Measurements from ENCODE around the gene MIP.
"Not testable (repeated sequence)": the region's sequence is repeated elsewhere in the genome, so short reads cannot be mapped to it uniquely, and the experiment has no call there.

Gene MIP

GRCh38 chr12:56468216-56469006 is 14.0 kb upstream of the MIP start, which contains the start of gene SPRYD4:
Gene SPRYD4, plus strand, starts transcription at chr12:56468578. Its CDS starts 14 bp downstream, at chr12:56468592.
- DNase-seq (ENCODE audit: low read depth), result peak; percentile 63

DNA sequence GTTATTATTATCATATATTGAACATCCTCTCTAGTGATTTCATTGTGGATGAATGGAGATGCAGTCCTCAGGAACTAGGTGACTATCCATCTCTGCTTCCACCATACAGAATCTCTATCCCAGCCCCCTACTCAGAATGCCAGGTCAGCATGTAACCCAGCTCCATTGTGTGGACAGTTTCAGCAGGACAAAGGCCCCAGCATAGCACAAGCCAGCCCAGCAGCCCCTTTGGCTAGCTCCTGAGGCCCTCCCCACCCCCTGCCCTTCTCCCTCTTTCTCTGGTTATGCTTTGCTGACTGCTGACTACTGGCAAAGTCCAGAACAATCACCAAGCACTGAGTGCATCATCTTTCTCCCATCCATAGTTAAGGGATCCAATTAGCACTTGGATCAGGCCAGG is 8.1 kb upstream of the MIP start:
- DNase-seq (ENCODE audit: low read depth), result no peak

DNA sequence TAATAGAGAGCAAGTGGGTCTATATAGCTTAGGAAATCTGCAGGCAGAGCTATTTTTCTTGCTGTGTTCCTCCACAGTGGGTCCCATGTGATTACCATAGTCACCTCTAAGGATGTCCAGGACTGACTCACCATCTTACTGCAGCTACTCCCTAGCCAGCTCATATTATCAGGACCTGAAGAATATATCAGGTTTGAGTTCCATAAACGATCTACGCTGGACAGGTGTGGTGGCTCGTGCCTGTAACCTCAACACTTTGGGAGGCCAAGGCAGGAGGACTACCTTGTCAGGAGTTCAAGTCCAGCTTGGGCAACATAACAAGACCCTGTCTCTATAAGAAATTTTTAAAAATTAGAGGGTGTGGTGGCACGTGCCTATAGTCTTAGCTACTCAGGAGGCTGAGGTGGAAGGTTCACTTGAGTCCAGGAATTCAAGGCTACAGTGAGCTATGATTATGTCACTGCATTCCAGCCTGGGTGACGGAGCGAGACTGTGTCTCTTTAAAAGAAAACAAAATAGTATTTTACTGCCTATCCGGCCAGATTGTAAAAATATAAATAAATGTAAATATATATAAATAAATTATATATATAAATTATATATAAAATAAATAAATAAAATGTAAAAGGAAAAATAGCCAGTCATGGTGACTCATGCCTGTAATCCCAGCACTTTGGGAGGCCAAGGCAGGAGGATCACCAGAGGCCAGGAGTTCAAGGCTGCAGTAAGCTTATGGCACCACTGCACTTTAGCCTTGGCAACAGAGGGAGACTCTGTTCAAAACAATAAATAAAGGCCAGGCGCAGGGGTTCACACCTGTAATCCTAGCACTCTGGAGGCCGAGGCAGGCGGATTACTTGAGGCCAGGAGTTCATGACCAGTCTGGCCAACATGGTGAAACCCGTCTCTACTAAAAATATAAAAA is 7.0 kb upstream of the MIP start:
- peak; percentile 13 for DNase-seq (ENCODE audit: low read depth)

DNA sequence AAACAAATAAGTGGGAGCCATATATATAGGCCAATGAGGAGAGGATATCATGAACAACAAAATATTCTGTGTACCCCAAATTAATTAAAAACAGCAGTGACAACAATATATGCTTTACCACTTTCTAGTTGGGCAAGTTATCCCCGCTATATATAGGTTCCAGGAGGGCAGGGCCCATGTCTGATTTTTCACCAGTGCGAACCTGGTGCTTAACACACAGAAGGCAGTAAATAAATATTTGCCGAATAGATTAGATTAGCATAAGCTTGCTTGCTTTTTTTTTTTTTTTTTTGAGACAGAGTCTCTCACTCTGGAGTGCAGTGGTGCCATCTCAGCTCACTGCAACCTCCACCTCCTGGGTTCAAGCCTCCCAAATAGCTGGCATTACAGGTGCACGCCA is 3.4 kb upstream of the MIP start:
- DNase-seq (ENCODE audit: low read depth), result no peak

- no peak for DNase-seq (ENCODE audit: low read depth)
Observed at GRCh38 chr12:56451147-56451546, 3.3 kb downstream of the MIP start.

DNA sequence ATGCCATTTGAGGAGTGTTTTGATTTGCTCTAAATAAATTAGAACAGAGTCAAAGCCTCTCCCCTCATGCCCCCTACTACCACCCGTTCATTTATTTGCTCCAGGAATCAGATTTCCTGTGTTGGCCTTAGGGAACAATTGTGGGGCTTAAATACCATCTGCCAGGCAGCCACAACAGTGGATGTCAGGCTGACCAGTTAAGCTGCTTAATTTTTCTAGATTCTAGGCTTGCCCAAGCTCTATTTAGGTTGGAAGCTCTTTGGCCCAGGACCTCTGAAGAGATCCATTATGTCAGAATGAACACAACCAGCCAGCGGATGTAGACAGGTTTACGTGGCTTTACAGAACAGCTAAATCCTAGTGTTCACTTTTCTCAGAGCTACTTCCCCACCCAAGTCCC is 4.2 kb downstream of the MIP start:
- DNase-seq (ENCODE audit: low read depth), result no peak

- DNase-seq (ENCODE audit: low read depth), result no peak
Observed at GRCh38 chr12:56449622-56449984, 4.9 kb downstream of the MIP start.

DNA sequence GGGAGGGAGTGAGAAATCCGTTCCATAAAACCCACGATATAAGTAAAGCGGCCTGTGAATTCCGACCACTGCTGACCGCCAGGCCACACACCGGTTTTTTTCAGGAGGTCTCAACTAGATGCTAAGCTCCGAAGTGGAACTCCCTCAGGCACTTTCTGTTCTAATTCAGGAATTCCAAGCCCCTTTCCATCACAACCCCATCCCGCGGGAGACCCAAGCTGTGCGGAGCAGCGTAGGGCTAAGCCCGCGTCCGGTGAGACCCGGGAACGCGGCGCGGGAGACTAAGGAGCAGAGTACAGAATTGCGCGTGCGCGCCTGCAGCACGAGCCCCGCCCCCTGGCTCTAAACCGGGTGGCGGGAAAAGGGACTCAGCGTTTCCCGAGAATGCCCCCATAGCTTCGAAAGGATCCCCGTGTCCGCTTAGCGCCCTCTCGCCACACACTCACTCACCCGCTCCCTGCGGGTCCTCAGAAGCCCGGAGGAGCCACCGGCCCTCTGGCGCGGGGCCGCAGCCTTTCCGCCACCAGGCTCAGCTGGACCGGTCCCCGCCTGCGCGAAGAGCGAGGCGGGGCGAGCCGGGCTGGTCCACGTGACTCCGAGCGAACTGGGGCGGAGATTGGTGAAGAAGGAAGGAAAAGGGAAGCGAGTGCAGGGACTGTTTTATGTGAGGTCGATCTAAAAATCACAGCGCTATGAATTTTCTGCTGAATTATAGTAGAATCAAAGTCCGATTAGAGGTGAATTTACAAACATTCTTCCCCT is 5.4 kb downstream of the MIP start, which contains the start of gene TIMELESS:
Gene TIMELESS, minus strand, starts transcription at position 567 of the 762 bp plus-strand sequence. CDS start 15,256 bp downstream, outside the sequence.
- DNase-seq (ENCODE audit: low read depth), result peak; percentile 37

DNA sequence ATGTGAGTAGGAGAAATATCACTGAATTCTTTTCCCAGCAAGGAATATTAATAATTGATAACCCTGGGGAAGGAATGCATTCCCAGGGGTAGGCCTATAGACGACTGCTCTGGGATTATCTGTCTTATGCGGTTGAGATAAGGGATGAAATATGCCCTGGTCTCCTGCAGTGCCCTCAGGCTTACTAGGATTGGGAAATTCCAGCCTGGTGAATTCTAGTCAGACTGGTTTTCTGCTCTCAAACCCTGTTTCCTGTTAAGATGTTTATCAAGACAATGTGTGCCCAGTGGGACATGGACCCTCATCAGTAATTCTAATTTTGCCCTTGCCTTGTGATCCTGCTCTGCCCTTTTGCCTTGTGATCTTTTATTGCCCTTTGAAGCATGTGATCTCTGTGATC is 11.2 kb downstream of the MIP start:
- not testable (repeated sequence) for DNase-seq (ENCODE audit: low read depth)

DNA sequence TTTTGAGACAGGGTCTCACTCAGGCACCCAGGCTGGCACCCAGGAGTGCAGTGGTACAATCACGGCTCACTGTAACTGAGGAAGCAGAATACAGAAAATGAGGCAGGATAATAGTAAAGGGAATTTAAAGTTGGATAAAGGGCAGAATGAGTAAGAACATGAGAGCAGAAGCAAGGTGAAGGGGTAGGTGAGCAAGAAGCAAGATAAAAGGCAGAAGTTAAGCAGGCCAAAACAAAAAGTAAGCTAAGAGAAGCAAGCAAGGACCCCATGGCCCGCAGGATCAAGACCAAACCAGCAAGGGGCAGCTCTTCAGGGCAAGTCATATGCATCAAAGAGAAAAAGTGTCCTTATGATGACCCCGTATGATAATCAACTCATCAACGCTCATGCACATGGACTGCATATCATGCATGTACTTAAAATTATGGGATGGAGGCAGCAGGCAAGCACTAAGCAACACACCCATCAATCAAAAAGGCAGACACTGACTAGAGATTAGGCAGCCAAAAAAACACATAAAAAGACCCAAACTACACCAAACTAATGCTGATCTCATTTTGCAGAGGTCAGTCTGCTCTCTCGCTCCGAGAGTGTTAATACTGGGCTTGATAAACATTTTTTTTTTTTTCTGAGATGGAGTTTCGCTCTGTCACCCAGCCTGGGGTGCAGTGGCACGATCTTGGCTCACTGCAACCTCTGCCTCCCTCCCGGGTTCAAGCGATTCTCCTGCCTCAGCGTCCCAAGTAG is 16.9 kb downstream of the MIP start:
- DNase-seq (ENCODE audit: low read depth), result no peak

DNA sequence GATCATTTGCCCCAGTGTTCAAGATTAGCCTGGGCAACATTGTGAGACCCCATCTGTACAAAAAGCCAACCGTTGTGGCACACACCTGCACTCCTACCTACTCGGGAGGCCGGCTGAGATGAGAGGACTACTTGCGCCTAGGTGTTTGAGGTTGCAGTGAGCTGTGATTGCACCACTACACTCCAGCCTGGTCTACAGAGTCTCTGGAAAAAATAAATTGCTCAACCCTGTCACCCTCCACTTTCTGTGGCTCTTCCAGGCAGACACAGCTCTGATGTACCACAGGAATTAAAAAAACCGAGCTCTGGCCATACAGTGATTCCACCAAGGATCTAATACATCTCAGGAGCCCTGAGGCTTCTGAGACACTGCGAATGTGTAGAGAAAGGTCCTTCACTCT is 19.6 kb downstream of the MIP start:
- no peak for DNase-seq (ENCODE audit: low read depth)

- peak; percentile 13 for DNase-seq (ENCODE audit: low read depth)
Observed at GRCh38 chr12:56431850-56432249, 22.6 kb downstream of the MIP start.

- DNase-seq (ENCODE audit: low read depth), result no peak
Observed at GRCh38 chr12:56431288-56431687, 23.2 kb downstream of the MIP start.

- no peak for DNase-seq (ENCODE audit: low read depth)
Observed at GRCh38 chr12:56425940-56426438, 28.5 kb downstream of the MIP start.

DNA sequence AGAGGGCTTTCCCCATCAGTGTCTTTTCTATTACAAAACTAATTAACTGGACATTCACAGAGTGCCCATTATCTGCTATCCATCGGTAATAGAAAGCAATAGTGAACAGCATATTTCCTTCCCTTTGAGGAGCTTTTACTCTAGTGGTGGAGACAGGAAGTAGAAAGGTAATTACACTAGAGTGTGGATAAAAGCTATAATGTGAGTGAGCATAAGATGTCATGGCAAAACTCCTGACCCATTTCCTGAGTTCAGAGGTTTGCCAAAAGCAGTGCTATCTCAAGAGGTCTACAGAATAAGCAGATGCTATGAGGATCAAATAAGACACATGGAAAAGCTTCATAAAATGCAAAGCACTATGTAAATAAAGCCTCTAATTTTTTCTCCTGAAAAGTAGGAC is 29.3 kb downstream of the MIP start:
- no peak for DNase-seq (ENCODE audit: low read depth)

- no peak for DNase-seq (ENCODE audit: low read depth)
Observed at GRCh38 chr12:56420411-56420810, 34.0 kb downstream of the MIP start.

GRCh38 chr12:56417739-56418138 is 36.7 kb downstream of the MIP start:
- DNase-seq (ENCODE audit: low read depth), result no peak

- DNase-seq (ENCODE audit: low read depth), result no peak
Observed at GRCh38 chr12:56414401-56414800, 40.1 kb downstream of the MIP start.

GRCh38 chr12:56413392-56413791 is 41.1 kb downstream of the MIP start:
- DNase-seq (ENCODE audit: low read depth), result no peak

GRCh38 chr12:56411781-56412639 is 42.4 kb downstream of the MIP start:
- no peak for DNase-seq (ENCODE audit: low read depth)

Data from non-pigmented ciliary epithelial cell (primary cell).